SK-N-SH (cell line): ENCODE measurements around the gene RSRC1. TPM values are rescaled to one million over a fixed set of nuclear protein-coding genes. Genes with fewer than 3 reads are reported as not detected.

ENCODE experiments used
- CTCF ChIA-PET: fragments of 300-600, 350-600 bp; formaldehyde crosslinking; extraction: SDS; loops from one replicate; lab custom pipeline; 2021; lab: Yijun Ruan, JAX
- POLR2A ChIA-PET: fragments of 350-600 bp; sonication (Branson Sonifier 250); formaldehyde crosslinking; extraction: SDS; loops from one replicate; lab custom pipeline; 2020; ENCODE audit warnings: antibody characterized with exemption, inconsistent platforms; lab: Yijun Ruan, JAX
- DNase-seq: peaks from one replicate; pipeline ENCODE4 v3.0.0; 2012
- H2AFZ ChIP-seq: fragments of 200-600 bp; sonication (generic); 2 replicates; pipeline ENCODE4 v1.8.1; 2016; ENCODE audit warnings: antibody characterized with exemption, mild to moderate bottlenecking, low read depth
- H3F3A ChIP-seq: fragments of 200-600 bp; sonication (generic); replicated peaks from 2 replicates; pipeline ENCODE3; 2016; ENCODE audit warnings: antibody characterized with exemption, mild to moderate bottlenecking; ENCODE audit not compliant: insufficient read depth
- H3K27ac ChIP-seq, 2 experiments: fragments of 200-500 bp in 1 of 2; fragments of 200-600 bp in 1 of 2; sonication (Bioruptor generic) in 1 of 2; sonication (generic), shearing (Covaris generic) in 1 of 2; 2 replicates each; pipeline versions ENCODE4 v1.5.1 to v1.6.1; 2014 to 2016; ENCODE audit warnings: low read depth in 2 of 2, inconsistent platforms in 1 of 2, low read length in 1 of 2, mild to moderate bottlenecking in 1 of 2, mixed read lengths in 1 of 2
- H3K27me3 ChIP-seq: fragments of 200-600 bp; sonication (generic), shearing (Covaris generic); 2 replicates; pipeline ENCODE4 v1.6.1; 2016; ENCODE audit warnings: mixed run types; ENCODE audit not compliant: insufficient read depth
- H3K36me3 ChIP-seq, 2 experiments: fragments of 200-500 bp in 1 of 2; fragments of 200-600 bp in 1 of 2; sonication (Bioruptor generic) in 1 of 2; sonication (generic) in 1 of 2; replicated peaks in 1 of 2; 2 replicates each; pipeline versions ENCODE3 to v1.5.1; 2014 to 2016; ENCODE audit warnings: low read length in 1 of 2, mild to moderate bottlenecking in 1 of 2; ENCODE audit not compliant: insufficient read depth in 2 of 2, control insufficient read depth in 1 of 2
- H3K4me1 ChIP-seq, 2 experiments: fragments of 200-500 bp in 1 of 2; fragments of 200-600 bp in 1 of 2; sonication (Bioruptor generic) in 1 of 2; sonication (generic), shearing (Covaris generic) in 1 of 2; 2 replicates each; pipeline versions ENCODE4 v1.5.1 to v1.6.1; 2014 to 2016; ENCODE audit warnings: low read depth in 1 of 2, low read length in 1 of 2, mixed run types in 1 of 2; ENCODE audit not compliant: insufficient read depth in 2 of 2, control insufficient read depth in 1 of 2
- H3K4me2 ChIP-seq: fragments of 200-600 bp; sonication (generic), shearing (Covaris generic); 2 replicates; pipeline ENCODE4 v1.6.1; 2017; ENCODE audit warnings: mixed run types
- H3K4me3 ChIP-seq, 2 experiments: fragments of 200-500 bp in 1 of 2; fragments of 200-600 bp in 1 of 2; sonication (Bioruptor generic) in 1 of 2; sonication (generic), shearing (Covaris generic) in 1 of 2; 2 replicates each; pipeline versions ENCODE4 v1.5.1 to v1.8.1; 2014 to 2016; ENCODE audit warnings: low read depth in 2 of 2, inconsistent platforms in 1 of 2, low read length in 1 of 2, mild to moderate bottlenecking in 1 of 2, mixed read lengths in 1 of 2, moderate library complexity in 1 of 2
- H3K79me2 ChIP-seq: fragments of 200-600 bp; sonication (generic); 2 replicates; pipeline ENCODE4 v1.8.1; 2017; ENCODE audit warnings: mild to moderate bottlenecking; ENCODE audit not compliant: insufficient read depth
- H3K9ac ChIP-seq: fragments of 200-600 bp; sonication (generic); 2 replicates; pipeline ENCODE4 v1.6.1; 2017; ENCODE audit warnings: mixed run types
- H3K9me2 ChIP-seq: fragments of 200-600 bp; sonication (generic); 2 replicates; pipeline ENCODE4 v1.6.1; 2017; ENCODE audit warnings: mixed run types
- H3K9me3 ChIP-seq: fragments of 200-600 bp; sonication (generic); 2 replicates; pipeline ENCODE4 v1.6.1; 2017; ENCODE audit warnings: mixed run types, mild to moderate bottlenecking, moderate library complexity
- H4K20me1 ChIP-seq: fragments of 200-600 bp; sonication (generic); 2 replicates; pipeline ENCODE4 v1.6.1; 2017; ENCODE audit warnings: mild to moderate bottlenecking, mixed run types; ENCODE audit not compliant: insufficient read depth
- CHD2 ChIP-seq: fragments of 150-350 bp; IDR thresholded peaks from 2 replicates; pipeline ENCODE4 v1.6.1; 2018; ENCODE audit warnings: low read length; ENCODE audit not compliant: partially characterized antibody
- ELF1 ChIP-seq: IDR thresholded peaks from 2 replicates; pipeline ENCODE4 v1.4.0; 2012
- EP300 ChIP-seq, 2 experiments: IDR thresholded peaks; 2 replicates each; pipeline versions ENCODE4 v1.4.0 to v1.6.1; 2012; ENCODE audit warnings: borderline replicate concordance in 1 of 2, low read depth in 1 of 2, low read length in 1 of 2
- EZH2phosphoT487 ChIP-seq: fragments of 200-600 bp; sonication (generic); IDR thresholded peaks from 2 replicates; pipeline ENCODE4 v1.6.1; 2017; ENCODE audit warnings: low read depth, mixed run types, mild to moderate bottlenecking, antibody characterized with exemption, moderate library complexity, borderline replicate concordance
- FOXM1 ChIP-seq: IDR thresholded peaks from 2 replicates; pipeline ENCODE4 v1.4.0; 2012; ENCODE audit warnings: low read depth, mild to moderate bottlenecking
- NRF1 ChIP-seq: IDR thresholded peaks from 2 replicates; pipeline ENCODE4 v1.6.1; 2012; ENCODE audit warnings: low read depth, mild to moderate bottlenecking, low read length
- POLR2AphosphoS5 ChIP-seq: IDR thresholded peaks from 2 replicates; pipeline ENCODE4 v1.6.1; 2012; ENCODE audit warnings: low read depth, low read length
- RCOR1 ChIP-seq: fragments of 150-350 bp; IDR thresholded peaks from 2 replicates; pipeline ENCODE4 v1.6.1; 2017; ENCODE audit warnings: antibody characterized with exemption, low read length
- RFX5 ChIP-seq: IDR thresholded peaks from 2 replicates; pipeline ENCODE4 v1.6.1; 2012; ENCODE audit warnings: mild to moderate bottlenecking, improper control_type of control experiment, low read length
- RXRA ChIP-seq: IDR thresholded peaks from 2 replicates; pipeline ENCODE4 v1.4.0; 2012; ENCODE audit warnings: low read depth, mild to moderate bottlenecking, borderline replicate concordance
- TEAD4 ChIP-seq: IDR thresholded peaks from 2 replicates; pipeline ENCODE4 v1.4.0; 2012; ENCODE audit warnings: mild to moderate bottlenecking, borderline replicate concordance; ENCODE audit not compliant: insufficient read depth
- WGBS: methylation state at CpG from one replicate; pipeline ENCODE4 v1.1.6; 2017; ENCODE audit warnings: low lambda C conversion rate; 5-methylcytosine and 5-hydroxymethylcytosine counted together
- polyA plus RNA-seq, 3 experiments: library from polyadenylated mRNA; depleted of rRNA; stranded (reverse); fragments of >200 nt; gene quantifications; 2 replicates each; pipeline ENCODE4 v1.2.3, GENCODE V29; 2012
- TF ChIP-seq, protein P1 (sequence below): IDR thresholded peaks from 2 replicates; pipeline ENCODE4 v1.4.0; 2012; ENCODE audit warnings: low read depth, borderline replicate concordance
- TF ChIP-seq, protein P2 (sequence below): IDR thresholded peaks from 2 replicates; pipeline ENCODE4; 2012
- TF ChIP-seq, protein P3 (sequence below): fragments of 150-350 bp; IDR thresholded peaks from 2 replicates; pipeline ENCODE4 v1.6.1; 2016; ENCODE audit warnings: mild to moderate bottlenecking, low read depth, low read length

RSRC1 gene
- polyA plus RNA-seq, 1 of the 3 experiments (the other 2 are of a cell fraction): 4.5 TPM

GRCh38 chr3:158102242-158103080 lies 7.4 kb upstream of the RSRC1 start:
- H3K4me3 ChIP-seq: no peak overlapping the region
- H4K20me1 ChIP-seq: peaks cover 3% of the 10 kb centered on the region; the same call in 1 of the 2 replicates
- H3K4me1 ChIP-seq: peaks cover 0 to 15% of the 10 kb centered on the region in 2 experiments; a peak in 2 of 4 replicates
- H3K36me3 ChIP-seq: peaks cover 46 to 53% of the 10 kb centered on the region in 2 experiments
- ChIA-PET POLR2A (interaction anchor here (0.6 kb wide), 1 partner anchor 482 kb away, joined by 3 read pairs; no protein-coding TSS in a partner anchor), CTCF (interaction anchor here (0.6 to 1.1 kb wide), 4 partner anchors 9 to 530 kb away, joined by 3 read pairs; no protein-coding TSS in a partner anchor)
- no peak overlapping the region for H3K27ac ChIP-seq
- no peak overlapping the region for H3K9ac ChIP-seq
- peaks cover 3% of the 10 kb centered on the region for H3F3A ChIP-seq
- WGBS: 90% methylated on average over 24 of the region's 28 CpGs
- H3K9me2 ChIP-seq: no peaks in the 10 kb centered on the region
- H2AFZ ChIP-seq: no peak overlapping the region
- peaks cover 26% of the 10 kb centered on the region for H3K79me2 ChIP-seq
- TF ChIP-seq, protein P1, sequence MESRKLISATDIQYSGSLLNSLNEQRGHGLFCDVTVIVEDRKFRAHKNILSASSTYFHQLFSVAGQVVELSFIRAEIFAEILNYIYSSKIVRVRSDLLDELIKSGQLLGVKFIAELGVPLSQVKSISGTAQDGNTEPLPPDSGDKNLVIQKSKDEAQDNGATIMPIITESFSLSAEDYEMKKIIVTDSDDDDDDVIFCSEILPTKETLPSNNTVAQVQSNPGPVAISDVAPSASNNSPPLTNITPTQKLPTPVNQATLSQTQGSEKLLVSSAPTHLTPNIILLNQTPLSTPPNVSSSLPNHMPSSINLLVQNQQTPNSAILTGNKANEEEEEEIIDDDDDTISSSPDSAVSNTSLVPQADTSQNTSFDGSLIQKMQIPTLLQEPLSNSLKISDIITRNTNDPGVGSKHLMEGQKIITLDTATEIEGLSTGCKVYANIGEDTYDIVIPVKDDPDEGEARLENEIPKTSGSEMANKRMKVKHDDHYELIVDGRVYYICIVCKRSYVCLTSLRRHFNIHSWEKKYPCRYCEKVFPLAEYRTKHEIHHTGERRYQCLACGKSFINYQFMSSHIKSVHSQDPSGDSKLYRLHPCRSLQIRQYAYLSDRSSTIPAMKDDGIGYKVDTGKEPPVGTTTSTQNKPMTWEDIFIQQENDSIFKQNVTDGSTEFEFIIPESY: no peak
- no peak for TF ChIP-seq EZH2phosphoT487
- TF ChIP-seq, protein P2, sequence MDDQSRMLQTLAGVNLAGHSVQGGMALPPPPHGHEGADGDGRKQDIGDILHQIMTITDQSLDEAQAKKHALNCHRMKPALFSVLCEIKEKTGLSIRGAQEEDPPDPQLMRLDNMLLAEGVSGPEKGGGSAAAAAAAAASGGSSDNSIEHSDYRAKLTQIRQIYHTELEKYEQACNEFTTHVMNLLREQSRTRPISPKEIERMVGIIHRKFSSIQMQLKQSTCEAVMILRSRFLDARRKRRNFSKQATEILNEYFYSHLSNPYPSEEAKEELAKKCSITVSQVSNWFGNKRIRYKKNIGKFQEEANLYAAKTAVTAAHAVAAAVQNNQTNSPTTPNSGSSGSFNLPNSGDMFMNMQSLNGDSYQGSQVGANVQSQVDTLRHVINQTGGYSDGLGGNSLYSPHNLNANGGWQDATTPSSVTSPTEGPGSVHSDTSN: no peak
- no peak for TF ChIP-seq RCOR1
- TF ChIP-seq CHD2: no peak
- no peak for DNase-seq
- no peaks in the 10 kb centered on the region for H3K27me3 ChIP-seq
- H3K9me3 ChIP-seq: no peaks in the 10 kb centered on the region
- no peak overlapping the region for H3K4me2 ChIP-seq

- no peaks in the 10 kb centered on the region for H3K9me2 ChIP-seq
- peaks cover 26% of the 10 kb centered on the region for H3K79me2 ChIP-seq
- 95% methylated on average over 50 of the region's 52 CpGs for WGBS
- no peak overlapping the region for H2AFZ ChIP-seq
- no peak for TF ChIP-seq FOXM1
- no peak for TF ChIP-seq ELF1
- TF ChIP-seq RXRA: no peak
- TF ChIP-seq, protein P3, sequence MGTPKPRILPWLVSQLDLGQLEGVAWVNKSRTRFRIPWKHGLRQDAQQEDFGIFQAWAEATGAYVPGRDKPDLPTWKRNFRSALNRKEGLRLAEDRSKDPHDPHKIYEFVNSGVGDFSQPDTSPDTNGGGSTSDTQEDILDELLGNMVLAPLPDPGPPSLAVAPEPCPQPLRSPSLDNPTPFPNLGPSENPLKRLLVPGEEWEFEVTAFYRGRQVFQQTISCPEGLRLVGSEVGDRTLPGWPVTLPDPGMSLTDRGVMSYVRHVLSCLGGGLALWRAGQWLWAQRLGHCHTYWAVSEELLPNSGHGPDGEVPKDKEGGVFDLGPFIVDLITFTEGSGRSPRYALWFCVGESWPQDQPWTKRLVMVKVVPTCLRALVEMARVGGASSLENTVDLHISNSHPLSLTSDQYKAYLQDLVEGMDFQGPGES: no peak
- no peak for TF ChIP-seq EZH2phosphoT487
- no peak for TF ChIP-seq TEAD4
- TF ChIP-seq POLR2AphosphoS5: no peak
- no peak for TF ChIP-seq NRF1
- no peak for TF ChIP-seq CHD2
- no peak for TF ChIP-seq RFX5
- no peak for TF ChIP-seq EP300 (IDR thresholded peaks at IDR 0.05; ENCODE audit: borderline replicate concordance in 1 of 2, low read depth in 1 of 2, low read length in 1 of 2)
- ChIA-PET CTCF (interaction anchor here (0.6 to 2.6 kb wide), 5 partner anchors 16 to 497 kb away, joined by 3 to 8 read pairs (median 3); no protein-coding TSS in a partner anchor), POLR2A (no interaction called here)
- no peak overlapping the region for H3K27ac ChIP-seq
- H3K4me2 ChIP-seq: no peak overlapping the region
- no peak for DNase-seq
- H3K4me1 ChIP-seq: peaks cover 0 to 15% of the 10 kb centered on the region in 2 experiments; a peak in 2 of 4 replicates
- H3F3A ChIP-seq: peaks cover 3% of the 10 kb centered on the region
- no peaks in the 10 kb centered on the region for H3K27me3 ChIP-seq
- H3K4me3 ChIP-seq: no peak overlapping the region; a peak in 1 of 4 replicates
- peaks cover 41 to 45% of the 10 kb centered on the region in 2 experiments for H3K36me3 ChIP-seq
- H3K9ac ChIP-seq: no peak overlapping the region
- H3K9me3 ChIP-seq: no peaks in the 10 kb centered on the region
- peaks cover 3% of the 10 kb centered on the region; the same call in 1 of the 2 replicates for H4K20me1 ChIP-seq
These were observed 6.6 kb upstream of the RSRC1 start for GRCh38 chr3:158103081-158103886.
